ENCODE data around the gene STIL.
"Not testable (repeated sequence)": the region's sequence is repeated elsewhere in the genome, so short reads cannot be mapped to it uniquely, and the experiment has no call there.

The STIL gene

GRCh38 chr1:47346979-47347378 lies 33.0 kb upstream of the STIL start:
- H2AK5ac ChIP-seq (ENCODE audit: low read length); H3K4ac ChIP-seq (ENCODE audit: low read depth, low read length); H3K27me3 ChIP-seq (ENCODE audit: insufficient read depth, low read length, poor library complexity); H3K4me2 ChIP-seq (ENCODE audit: low read length); H3K9ac ChIP-seq (ENCODE audit: low read length); H3K27ac ChIP-seq (ENCODE audit: low read depth, low read length); DNase-seq; H3K4me1 ChIP-seq (ENCODE audit: control insufficient read depth, low read depth, low read length); H3K79me1 ChIP-seq (ENCODE audit: low read length); H2BK5ac ChIP-seq (ENCODE audit: low read length); H3K56ac ChIP-seq (ENCODE audit: low read length); H4K8ac ChIP-seq (ENCODE audit: low read depth, low read length); H3K23ac ChIP-seq (ENCODE audit: low read length); H3K4me3 ChIP-seq (ENCODE audit: low read length); H2BK120ac ChIP-seq (ENCODE audit: low read depth, low read length); H4K5ac ChIP-seq (ENCODE audit: low read length); H3K18ac ChIP-seq (ENCODE audit: low read length); H3K36me3 ChIP-seq (ENCODE audit: control insufficient read depth, insufficient read depth, low read length); H2BK15ac ChIP-seq (replicated peaks; ENCODE audit: low read depth); H3K79me2 ChIP-seq (ENCODE audit: control insufficient read depth, insufficient read depth, low read length): not testable (repeated sequence)
- no CpG with 5 or more reads among the region's 5 CpGs for WGBS (ENCODE audit: extremely low coverage, insufficient coverage, low lambda C conversion rate)

- Histone ChIP-seq H3K79me1 (ENCODE audit: low read length) (peaks cover 5% of the 10 kb centered on the region), H2BK15ac (replicated peaks; ENCODE audit: low read depth) (no peak overlapping the region), H3K36me3 (ENCODE audit: control insufficient read depth, insufficient read depth, low read length) (no peaks in the 10 kb centered on the region), H2AK5ac (ENCODE audit: low read length) (no peak overlapping the region), H3K4me2 (ENCODE audit: low read length) (no peak overlapping the region), H3K18ac (ENCODE audit: low read length) (no peak overlapping the region), H3K27me3 (ENCODE audit: insufficient read depth, low read length, poor library complexity) (no peaks in the 10 kb centered on the region), H3K56ac (ENCODE audit: low read length) (no peak overlapping the region), H3K27ac (ENCODE audit: low read depth, low read length) (no peak overlapping the region), H3K79me2 (ENCODE audit: control insufficient read depth, insufficient read depth, low read length) (peaks cover 12% of the 10 kb centered on the region), H3K9ac (ENCODE audit: low read length) (no peak overlapping the region), H4K5ac (ENCODE audit: low read length) (no peak overlapping the region), H2BK5ac (ENCODE audit: low read length) (no peak overlapping the region), H2BK120ac (ENCODE audit: low read depth, low read length) (no peak overlapping the region), H3K4me1 (ENCODE audit: control insufficient read depth, low read depth, low read length) (no peaks in the 10 kb centered on the region), H3K23ac (ENCODE audit: low read length) (no peak overlapping the region), H3K4me3 (ENCODE audit: low read length) (no peak overlapping the region), H4K8ac (ENCODE audit: low read depth, low read length) (no peak overlapping the region), H3K4ac (ENCODE audit: low read depth, low read length) (no peak overlapping the region)
- DNase-seq: no peak
- WGBS (ENCODE audit: extremely low coverage, insufficient coverage, low lambda C conversion rate): no CpG with 5 or more reads among the region's 4 CpGs
Observed at GRCh38 chr1:47340227-47340626, 26.3 kb upstream of the STIL start.

- Histone ChIP-seq H3K79me2 (ENCODE audit: control insufficient read depth, insufficient read depth, low read length) (peaks cover 13% of the 10 kb centered on the region), H3K9ac (ENCODE audit: low read length) (no peak overlapping the region), H2BK120ac (ENCODE audit: low read depth, low read length) (no peak overlapping the region), H3K4me3 (ENCODE audit: low read length) (no peak overlapping the region), H3K4me1 (ENCODE audit: control insufficient read depth, low read depth, low read length) (no peaks in the 10 kb centered on the region), H3K36me3 (ENCODE audit: control insufficient read depth, insufficient read depth, low read length) (no peaks in the 10 kb centered on the region), H3K79me1 (ENCODE audit: low read length) (peaks cover 5% of the 10 kb centered on the region), H3K4me2 (ENCODE audit: low read length) (no peak overlapping the region), H3K56ac (ENCODE audit: low read length) (no peak overlapping the region), H2BK5ac (ENCODE audit: low read length) (no peak overlapping the region), H2AK5ac (ENCODE audit: low read length) (no peak overlapping the region), H4K8ac (ENCODE audit: low read depth, low read length) (no peak overlapping the region), H3K27me3 (ENCODE audit: insufficient read depth, low read length, poor library complexity) (no peaks in the 10 kb centered on the region), H2BK15ac (replicated peaks; ENCODE audit: low read depth) (no peak overlapping the region), H4K5ac (ENCODE audit: low read length) (no peak overlapping the region), H3K18ac (ENCODE audit: low read length) (no peak overlapping the region), H3K4ac (ENCODE audit: low read depth, low read length) (no peak overlapping the region), H3K23ac (ENCODE audit: low read length) (no peak overlapping the region), H3K27ac (ENCODE audit: low read depth, low read length) (no peak overlapping the region)
- no peak for DNase-seq
Observed at GRCh38 chr1:47338249-47339077, 24.5 kb upstream of the STIL start.

GRCh38 chr1:47337350-47337749 lies 23.4 kb upstream of the STIL start:
- no peaks in the 10 kb centered on the region for H3K27me3 ChIP-seq (ENCODE audit: insufficient read depth, low read length, poor library complexity)
- H4K5ac ChIP-seq (ENCODE audit: low read length): no peak overlapping the region
- peaks cover 13% of the 10 kb centered on the region for H3K79me2 ChIP-seq (ENCODE audit: control insufficient read depth, insufficient read depth, low read length)
- no peak overlapping the region for H4K8ac ChIP-seq (ENCODE audit: low read depth, low read length)
- H3K4me1 ChIP-seq (ENCODE audit: control insufficient read depth, low read depth, low read length): peaks cover 5% of the 10 kb centered on the region
- no peak overlapping the region for H3K9ac ChIP-seq (ENCODE audit: low read length)
- H3K4me2 ChIP-seq (ENCODE audit: low read length): no peak overlapping the region
- no peak overlapping the region for H3K23ac ChIP-seq (ENCODE audit: low read length)
- no peak for DNase-seq
- H3K27ac ChIP-seq (ENCODE audit: low read depth, low read length): no peak overlapping the region
- H2BK120ac ChIP-seq (ENCODE audit: low read depth, low read length): no peak overlapping the region
- no peak overlapping the region for H2BK15ac ChIP-seq (replicated peaks; ENCODE audit: low read depth)
- no peak overlapping the region for H2AK5ac ChIP-seq (ENCODE audit: low read length)
- H3K36me3 ChIP-seq (ENCODE audit: control insufficient read depth, insufficient read depth, low read length): no peaks in the 10 kb centered on the region
- no peak overlapping the region for H3K56ac ChIP-seq (ENCODE audit: low read length)
- no peak overlapping the region for H2BK5ac ChIP-seq (ENCODE audit: low read length)
- no peak overlapping the region for H3K18ac ChIP-seq (ENCODE audit: low read length)
- no peak overlapping the region for H3K4ac ChIP-seq (ENCODE audit: low read depth, low read length)
- no CpG with 5 or more reads among the region's 6 CpGs for WGBS (ENCODE audit: extremely low coverage, insufficient coverage, low lambda C conversion rate)
- H3K4me3 ChIP-seq (ENCODE audit: low read length): no peak overlapping the region
- peaks cover 5% of the 10 kb centered on the region for H3K79me1 ChIP-seq (ENCODE audit: low read length)

GRCh38 chr1:47334765-47335435 lies 21.0 kb upstream of the STIL start:
- no CpG with 5 or more reads among the region's 9 CpGs for WGBS (ENCODE audit: extremely low coverage, insufficient coverage, low lambda C conversion rate)

More at GRCh38 chr1:47334765-47335435, 21.0 kb upstream of the STIL start:
- H3K4ac ChIP-seq (ENCODE audit: low read depth, low read length): no peak overlapping the region
- H3K56ac ChIP-seq (ENCODE audit: low read length): peak overlapping the region; percentile 96
- peaks cover 5% of the 10 kb centered on the region for H3K4me1 ChIP-seq (ENCODE audit: control insufficient read depth, low read depth, low read length)
- no peak for DNase-seq
- H2BK15ac ChIP-seq (replicated peaks; ENCODE audit: low read depth): no peak overlapping the region
- H3K23ac ChIP-seq (ENCODE audit: low read length): no peak overlapping the region
- H3K36me3 ChIP-seq (ENCODE audit: control insufficient read depth, insufficient read depth, low read length): no peaks in the 10 kb centered on the region
- H3K27ac ChIP-seq (ENCODE audit: low read depth, low read length): peak overlapping the region; percentile 99
- peak overlapping the region; percentile 86 for H3K4me3 ChIP-seq (ENCODE audit: low read length)
- peak overlapping the region; percentile 86 for H3K18ac ChIP-seq (ENCODE audit: low read length)
- H2BK120ac ChIP-seq (ENCODE audit: low read depth, low read length): no peak overlapping the region
- H3K27me3 ChIP-seq (ENCODE audit: insufficient read depth, low read length, poor library complexity): no peaks in the 10 kb centered on the region
- H3K79me1 ChIP-seq (ENCODE audit: low read length): peaks cover 5% of the 10 kb centered on the region
- H2AK5ac ChIP-seq (ENCODE audit: low read length): no peak overlapping the region
- H2BK5ac ChIP-seq (ENCODE audit: low read length): no peak overlapping the region
- peak overlapping the region; percentile 97 for H3K9ac ChIP-seq (ENCODE audit: low read length)
- peaks cover 13% of the 10 kb centered on the region for H3K79me2 ChIP-seq (ENCODE audit: control insufficient read depth, insufficient read depth, low read length)
- H3K4me2 ChIP-seq (ENCODE audit: low read length): peak overlapping the region; percentile 16
- H4K5ac ChIP-seq (ENCODE audit: low read length): no peak overlapping the region
- H4K8ac ChIP-seq (ENCODE audit: low read depth, low read length): no peak overlapping the region

Data from mesendoderm (in vitro differentiated cells).